Measurements from ENCODE around the gene CD33. TPM values are rescaled to one million over a fixed set of nuclear protein-coding genes. Genes with fewer than 3 reads are reported as not detected.

Gene CD33
- total and polyA plus RNA-seq, 2 of the 8 experiments (the other 6 are each of a cell fraction or from before 2014, with no cell fraction given): 0.06 TPM; not detected in 1

- DNase-seq (ENCODE audit: low read depth in 1 of 2, low spot score in 2 of 2) (no peak), FAIRE-seq (no peak)
- Histone ChIP-seq H2BK5ac (ENCODE audit: low read depth, low read length) (no peak overlapping the region), H4K20me1 (replicated peaks in 1 of 2; ENCODE audit: control insufficient read depth in 1 of 2, insufficient read depth in 2 of 2, low read length in 2 of 2) (no peaks in the 10 kb centered on the region), H2BK120ac (replicated peaks; ENCODE audit: low read depth, low read length) (no peak overlapping the region), H3K79me2 (ENCODE audit: control insufficient read depth in 1 of 2, insufficient read depth in 2 of 2, low read length in 2 of 2) (no peaks in the 10 kb centered on the region), H3K4me2 (ENCODE audit: insufficient read depth in 1 of 2, low read depth in 2 of 2, low read length in 2 of 2) (no peak overlapping the region), H3K4me3 (ENCODE audit: extremely low read depth in 1 of 4, insufficient read depth in 2 of 4, low read depth in 3 of 4, low read length in 4 of 4) (no peak overlapping the region), H3K9ac (replicated peaks in 1 of 4; ENCODE audit: extremely low read depth in 1 of 4, low read depth in 3 of 4, low read length in 3 of 4) (no peak overlapping the region), H3K27ac (ENCODE audit: low read depth, low read length) (no peak overlapping the region), H2BK20ac (ENCODE audit: low read length) (no peak overlapping the region), H3K36me3 (ENCODE audit: control insufficient read depth in 2 of 4, insufficient read depth in 4 of 4, low read length in 3 of 4) (no peaks in the 10 kb centered on the region), H3K23ac (ENCODE audit: insufficient read length) (no peak overlapping the region), H3K14ac (ENCODE audit: insufficient read length) (no peak overlapping the region), H3K18ac (ENCODE audit: extremely low read depth, low read length) (no peak overlapping the region), H4K5ac (ENCODE audit: insufficient read length, low read depth, low read length) (no peak overlapping the region), H3K9me3 (ENCODE audit: insufficient read depth in 2 of 2, low read depth in 1 of 2, low read length in 1 of 2) (0 out of 4 replicates have a peak, but pooled peaks cover 0 to 7% of the 10 kb centered on the region in 2 experiments), H3K79me1 (ENCODE audit: low read depth, low read length) (no peaks in the 10 kb centered on the region), H2AK5ac (ENCODE audit: low read depth, low read length) (no peak overlapping the region), H2BK12ac (ENCODE audit: low read depth, low read length) (no peak overlapping the region), H3K56ac (replicated peaks; ENCODE audit: insufficient read length, low read depth, low read length) (no peak overlapping the region), H4K8ac (ENCODE audit: extremely low read depth, insufficient read depth, low read length) (no peak overlapping the region), H3K4me1 (replicated peaks in 1 of 4; ENCODE audit: control insufficient read depth in 3 of 4, insufficient read depth in 4 of 4, low read length in 3 of 4) (no peaks in the 10 kb centered on the region), H4K91ac (replicated peaks; ENCODE audit: insufficient read length, low read length) (no peak overlapping the region), H3K4ac (replicated peaks; ENCODE audit: insufficient read length, low read depth, low read length) (no peak overlapping the region), H3K27me3 (replicated peaks in 1 of 4; ENCODE audit: control insufficient read depth in 3 of 4, extremely low read depth in 1 of 4, insufficient read depth in 3 of 4, low read length in 3 of 4) (no peaks in the 10 kb centered on the region; a peak in 1 of 7 replicates), H3K23me2 (ENCODE audit: low read depth, low read length) (no peaks in the 10 kb centered on the region), H2BK15ac (ENCODE audit: low read length) (no peak overlapping the region), H2AFZ (ENCODE audit: low read length) (no peak overlapping the region)
- ChIA-PET CTCF (ENCODE audit: partially characterized antibody) (interaction anchor here (1.0 to 2.0 kb wide), 2 partner anchors 26 to 68 kb away, joined by 3 to 4 read pairs; no protein-coding TSS in a partner anchor), POLR2A (ENCODE audit: partially characterized antibody) (no interaction called here)
- TF ChIP-seq, protein P1, sequence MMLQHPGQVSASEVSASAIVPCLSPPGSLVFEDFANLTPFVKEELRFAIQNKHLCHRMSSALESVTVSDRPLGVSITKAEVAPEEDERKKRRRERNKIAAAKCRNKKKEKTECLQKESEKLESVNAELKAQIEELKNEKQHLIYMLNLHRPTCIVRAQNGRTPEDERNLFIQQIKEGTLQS (IDR thresholded peaks at IDR 0.05; ENCODE audit: insufficient read depth, low read depth, low read length): no peak
- no peak for TF ChIP-seq HDAC6 (IDR thresholded peaks at IDR 0.05; ENCODE audit: low read depth, low read length)
- no peak for TF ChIP-seq SRF (IDR thresholded peaks at IDR 0.05; ENCODE audit: low read depth, low read length)
- WGBS, 2 experiments (ENCODE audit: extremely low coverage in 1 of 2, insufficient coverage in 1 of 2, insufficient read length in 1 of 2, insufficient replicate concordance in 2 of 2, low coverage in 1 of 2, low lambda C conversion rate in 2 of 2, missing lambda C conversion rate in 1 of 2): 88% methylated on average over 3 of the region's 3 CpGs; no CpG with 5 or more reads in 1 of the 2 experiments
These were observed 1.2 kb downstream of the CD33 start for GRCh38 chr19:51226067-51226466.
